ENCODE data around the gene C1orf146. TPM values are rescaled to one million over a fixed set of nuclear protein-coding genes. Genes with fewer than 3 reads are reported as not detected.

Gene C1orf146
- total RNA-seq, 2 donors from 2014 or later = not detected

DNA sequence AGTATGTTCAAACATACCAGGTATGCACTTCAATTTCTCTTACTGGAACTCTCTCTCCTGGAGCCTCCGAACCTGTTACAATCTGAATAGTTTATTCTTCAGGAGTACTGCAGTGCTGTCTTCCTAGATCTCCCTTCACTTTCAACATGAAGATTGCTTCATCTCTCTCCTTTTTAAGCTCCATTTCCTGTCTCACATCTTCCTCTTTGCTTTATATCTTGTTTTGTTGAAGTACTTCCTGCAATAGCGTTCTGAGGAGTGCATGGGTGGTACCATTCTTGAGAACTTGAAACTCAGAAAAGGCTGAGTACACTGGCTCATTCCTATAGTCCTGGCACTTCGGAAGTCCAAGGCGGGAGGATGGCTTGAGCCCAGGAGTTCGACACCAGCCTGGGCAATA is 15.7 kb upstream of the C1orf146 start:
- Mint-ChIP-seq H3K4me3 (no peak overlapping the region), H3K27ac (no peak overlapping the region), H3K36me3 (ENCODE audit: low read depth) (no peaks in the 10 kb centered on the region), H3K9me3 (no peaks in the 10 kb centered on the region), H3K27me3 (ENCODE audit: insufficient read depth) (no peaks in the 10 kb centered on the region), H3K4me1 (peaks cover 13% of the 10 kb centered on the region)
- Histone ChIP-seq H3K4me1 (ENCODE audit: control insufficient read depth, insufficient read depth, low read length) (no peaks in the 10 kb centered on the region), H3K4me3 (ENCODE audit: low read length) (no peak overlapping the region), H3K27ac (ENCODE audit: low read depth, low read length) (no peak overlapping the region), H3K9me3 (ENCODE audit: control insufficient read depth, low read length) (peaks cover 4% of the 10 kb centered on the region), H3K36me3 (ENCODE audit: control insufficient read depth, insufficient read depth, low read length) (no peaks in the 10 kb centered on the region), H3K27me3 (ENCODE audit: control insufficient read depth, insufficient read depth, low read length, poor library complexity, severe bottlenecking) (no peaks in the 10 kb centered on the region), H3K9ac (ENCODE audit: extremely low read depth, low read length, poor library complexity, severe bottlenecking) (no peak overlapping the region)
- WGBS, 2 experiments (ENCODE audit: insufficient coverage in 1 of 2, insufficient read length in 1 of 2) = 89 to 100% methylated on average over 2 to 5 of the region's 5 CpGs
- TF ChIP-seq, protein P1, sequence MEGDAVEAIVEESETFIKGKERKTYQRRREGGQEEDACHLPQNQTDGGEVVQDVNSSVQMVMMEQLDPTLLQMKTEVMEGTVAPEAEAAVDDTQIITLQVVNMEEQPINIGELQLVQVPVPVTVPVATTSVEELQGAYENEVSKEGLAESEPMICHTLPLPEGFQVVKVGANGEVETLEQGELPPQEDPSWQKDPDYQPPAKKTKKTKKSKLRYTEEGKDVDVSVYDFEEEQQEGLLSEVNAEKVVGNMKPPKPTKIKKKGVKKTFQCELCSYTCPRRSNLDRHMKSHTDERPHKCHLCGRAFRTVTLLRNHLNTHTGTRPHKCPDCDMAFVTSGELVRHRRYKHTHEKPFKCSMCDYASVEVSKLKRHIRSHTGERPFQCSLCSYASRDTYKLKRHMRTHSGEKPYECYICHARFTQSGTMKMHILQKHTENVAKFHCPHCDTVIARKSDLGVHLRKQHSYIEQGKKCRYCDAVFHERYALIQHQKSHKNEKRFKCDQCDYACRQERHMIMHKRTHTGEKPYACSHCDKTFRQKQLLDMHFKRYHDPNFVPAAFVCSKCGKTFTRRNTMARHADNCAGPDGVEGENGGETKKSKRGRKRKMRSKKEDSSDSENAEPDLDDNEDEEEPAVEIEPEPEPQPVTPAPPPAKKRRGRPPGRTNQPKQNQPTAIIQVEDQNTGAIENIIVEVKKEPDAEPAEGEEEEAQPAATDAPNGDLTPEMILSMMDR (conservative IDR thresholded peaks at IDR 0.05) = no peak
- no peak for DNase-seq

DNA sequence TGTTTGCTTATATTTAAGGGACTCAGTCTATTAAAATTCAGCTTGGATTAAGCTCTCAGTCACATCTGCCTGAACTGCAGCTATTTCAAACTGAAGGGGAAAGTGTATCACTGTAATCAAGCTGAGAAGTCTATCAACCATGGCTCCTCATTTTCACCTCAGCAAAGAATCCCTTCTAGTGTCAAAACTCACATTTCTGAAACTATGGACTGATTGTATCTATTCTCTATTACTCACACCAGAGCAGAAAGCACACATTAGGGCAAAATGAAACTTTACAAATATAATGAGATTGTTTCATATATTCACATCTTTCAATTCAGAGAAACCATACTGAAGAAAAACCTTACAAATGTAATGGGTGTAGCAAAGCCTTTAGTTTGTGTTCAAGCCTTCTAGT is 14.6 kb upstream of the C1orf146 start:
- Histone ChIP-seq H3K36me3 (ENCODE audit: control insufficient read depth, insufficient read depth, low read length) (no peaks in the 10 kb centered on the region), H3K4me3 (ENCODE audit: low read length) (no peak overlapping the region), H3K27ac (ENCODE audit: low read depth, low read length) (no peak overlapping the region), H3K9me3 (ENCODE audit: control insufficient read depth, low read length) (peaks cover 4% of the 10 kb centered on the region), H3K9ac (ENCODE audit: extremely low read depth, low read length, poor library complexity, severe bottlenecking) (no peak overlapping the region), H3K27me3 (ENCODE audit: control insufficient read depth, insufficient read depth, low read length, poor library complexity, severe bottlenecking) (no peaks in the 10 kb centered on the region), H3K4me1 (ENCODE audit: control insufficient read depth, insufficient read depth, low read length) (no peaks in the 10 kb centered on the region)
- DNase-seq = no peak
- TF ChIP-seq, protein P1 (conservative IDR thresholded peaks at IDR 0.05) = no peak
- H3K27ac Mint-ChIP-seq = no peak overlapping the region
- H3K4me1 Mint-ChIP-seq = peaks cover 13% of the 10 kb centered on the region
- H3K4me3 Mint-ChIP-seq = no peak overlapping the region
- H3K27me3 Mint-ChIP-seq (ENCODE audit: insufficient read depth) = no peaks in the 10 kb centered on the region
- no peaks in the 10 kb centered on the region for H3K36me3 Mint-ChIP-seq (ENCODE audit: low read depth)
- H3K9me3 Mint-ChIP-seq = peaks cover 2% of the 10 kb centered on the region

DNA sequence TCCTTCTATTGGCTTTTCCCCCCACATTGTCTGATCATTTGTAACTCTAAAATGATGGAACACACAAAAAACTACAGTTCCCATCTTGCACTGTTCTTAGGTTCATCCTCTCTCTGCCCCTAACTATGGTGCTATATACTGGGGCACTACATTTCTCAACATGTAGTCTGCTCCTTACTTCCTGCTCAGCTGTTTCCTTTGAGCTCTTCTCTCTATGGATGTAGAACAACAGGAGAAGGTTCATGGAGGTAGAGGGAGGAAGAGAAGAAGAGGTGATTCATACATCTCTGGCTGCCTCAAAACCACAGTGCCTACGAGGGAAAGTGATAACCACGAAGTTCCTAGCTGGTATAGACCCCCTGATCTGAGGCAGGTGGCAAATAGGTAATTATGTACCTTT is 7.0 kb upstream of the C1orf146 start:
- H3K36me3 Mint-ChIP-seq (ENCODE audit: low read depth) = no peaks in the 10 kb centered on the region
- Histone ChIP-seq H3K9ac (ENCODE audit: extremely low read depth, low read length, poor library complexity, severe bottlenecking) (no peak overlapping the region), H3K4me1 (ENCODE audit: control insufficient read depth, insufficient read depth, low read length) (peaks cover 2% of the 10 kb centered on the region), H3K4me3 (ENCODE audit: low read length) (no peak overlapping the region), H3K9me3 (ENCODE audit: control insufficient read depth, low read length) (peaks cover 4% of the 10 kb centered on the region), H3K27me3 (ENCODE audit: control insufficient read depth, insufficient read depth, low read length, poor library complexity, severe bottlenecking) (no peaks in the 10 kb centered on the region), H3K36me3 (ENCODE audit: control insufficient read depth, insufficient read depth, low read length) (no peaks in the 10 kb centered on the region), H3K27ac (ENCODE audit: low read depth, low read length) (no peak overlapping the region)
- H3K4me1 Mint-ChIP-seq = peaks cover 7% of the 10 kb centered on the region
- peaks cover 3% of the 10 kb centered on the region for H3K9me3 Mint-ChIP-seq
- H3K4me3 Mint-ChIP-seq = no peak overlapping the region
- H3K27me3 Mint-ChIP-seq (ENCODE audit: insufficient read depth) = no peaks in the 10 kb centered on the region
- H3K27ac Mint-ChIP-seq = no peak overlapping the region
- TF ChIP-seq, protein P1 (conservative IDR thresholded peaks at IDR 0.05) = no peak
- WGBS, 2 experiments (ENCODE audit: insufficient coverage in 1 of 2, insufficient read length in 1 of 2) = 82 to 100% methylated on average over 2 of the region's 2 CpGs
- DNase-seq = no peak

Data from endodermal cell (in vitro differentiated cells).